K562 (cell line): ENCODE data around the gene TRAPPC2B. TPM values are rescaled to one million over a fixed set of nuclear protein-coding genes. Genes with fewer than 3 reads are reported as not detected.

ENCODE experiments used
- CBX8 ChIP-seq: fragments of 200-600 bp; sonication (generic); IDR thresholded peaks from 2 replicates; pipeline ENCODE4 v1.6.1; 2012; ENCODE audit warnings: borderline replicate concordance, mixed run types, low read depth, mild to moderate bottlenecking, moderate library complexity, mixed read lengths, low read length, control low read depth, inconsistent platforms; ENCODE audit not compliant: poor library complexity, severe bottlenecking; ENCODE audit errors: extremely low read depth
- CC2D1A ChIP-seq: fragments of 450-650 bp; IDR thresholded peaks from 2 replicates; pipeline ENCODE4 v1.6.1; 2017; ENCODE audit warnings: mild to moderate bottlenecking
- ELF2 ChIP-seq: fragments of 250-450 bp; sonication (Bioruptor Pico); IDR thresholded peaks from 2 replicates; pipeline ENCODE4 v1.5.0; 2021; ENCODE audit warnings: mild to moderate bottlenecking
- FOXK1 ChIP-seq: sonication (generic); formaldehyde crosslinking; IDR thresholded peaks from 2 replicates; pipeline ENCODE4 v1.8.0; 2022; ENCODE audit warnings: missing genetic modification reagents, mild to moderate bottlenecking, borderline replicate concordance
- HMG20B ChIP-seq: fragments of 250-450 bp; sonication (Bioruptor Pico); IDR thresholded peaks from 2 replicates; pipeline ENCODE4 v1.5.0; 2021; ENCODE audit warnings: mild to moderate bottlenecking
- HMGN3 ChIP-seq: IDR thresholded peaks from 2 replicates; pipeline ENCODE4 v1.6.1; 2011; ENCODE audit warnings: borderline replicate concordance, low read depth, mild to moderate bottlenecking, mixed read lengths, low read length; ENCODE audit not compliant: insufficient read length; ENCODE audit errors: extremely low read depth
- KDM1A ChIP-seq, 2 experiments: fragments of 450-650 bp; IDR thresholded peaks; 2 replicates each; pipeline ENCODE4 v1.6.1; 2016; ENCODE audit warnings: mild to moderate bottlenecking in 2 of 2
- NFE2L1 ChIP-seq: fragments of 450-650 bp; IDR thresholded peaks from 2 replicates; pipeline ENCODE4 v1.6.1; 2016; ENCODE audit warnings: missing genetic modification characterization, low read depth, mild to moderate bottlenecking, missing compliant biosample characterization, moderate library complexity, borderline replicate concordance
- POU5F1 ChIP-seq: fragments of 150-350 bp; IDR thresholded peaks from 2 replicates; pipeline ENCODE4 v1.6.1; 2014; ENCODE audit warnings: borderline replicate concordance, low read length, low read depth, mild to moderate bottlenecking; ENCODE audit not compliant: partially characterized antibody
- PTBP1 ChIP-seq: fragments of 200-400 bp; formaldehyde crosslinking; IDR thresholded peaks from 2 replicates; pipeline ENCODE4 v1.6.1; 2017; ENCODE audit warnings: low read depth, low read length
- SP2 ChIP-seq: IDR thresholded peaks from 2 replicates; pipeline ENCODE4 v1.6.1; 2011; ENCODE audit warnings: mild to moderate bottlenecking, low read depth, low read length, moderate library complexity; ENCODE audit not compliant: poor library complexity, severe bottlenecking; ENCODE audit errors: extremely low read depth
- STAT5B ChIP-seq: fragments of 250-450 bp; sonication (Bioruptor Pico); IDR thresholded peaks from 2 replicates; pipeline ENCODE4 v1.8.0; 2021; ENCODE audit warnings: mild to moderate bottlenecking, inconsistent platforms
- ZNF124 ChIP-seq: sonication (generic); formaldehyde crosslinking; IDR thresholded peaks from 2 replicates; pipeline ENCODE4 v1.8.1; 2022; ENCODE audit warnings: missing genetic modification reagents
- ZNF586 ChIP-seq: fragments of 450-650 bp; formaldehyde crosslinking; conservative IDR thresholded peaks from 2 replicates; pipeline ENCODE4 v1.4.0; 2020; ENCODE audit warnings: mild to moderate bottlenecking, moderate library complexity
- ZNF76 ChIP-seq: fragments of 250-450 bp; sonication (Bioruptor Pico); IDR thresholded peaks from 2 replicates; pipeline ENCODE4 v1.4.0; 2020; ENCODE audit warnings: mild to moderate bottlenecking, moderate library complexity, borderline replicate concordance
- polyA plus RNA-seq, 8 experiments: library from polyadenylated mRNA; depleted of rRNA in 4 of 8; stranded (reverse) in 5 of 8; unstranded in 3 of 8; fragments of >200 nt; fragmentation: Nextera tagmentation in 2 of 8; fragmentation: Illumina TruSeq in 1 of 8; extraction: Ambion mirVana in 2 of 8; extraction: Trizol in 1 of 8; gene quantifications; 2 replicates each; pipeline versions ENCODE4 v1.2.1 to v1.2.3, GENCODE V29; 2011 to 2014; ENCODE audit warnings: inconsistent platforms in 1 of 8, missing spikeins in 1 of 8
- total RNA-seq, 7 experiments: library from RNA; depleted of rRNA in 6 of 7; stranded (reverse); fragments of >200 nt in 6 of 7; fragmentation: Illumina TruSeq in 2 of 7; extraction: Trizol in 2 of 7; gene quantifications; 2 replicates each; pipeline versions ENCODE4 v1.2.1 to v1.2.3, GENCODE V29; 2011 to 2021; ENCODE audit warnings: low replicate concordance in 1 of 7
- TF ChIP-seq, protein P1 (sequence below): fragments of 200-800 bp; sonication (Bioruptor generic); IDR thresholded peaks from 2 replicates; pipeline ENCODE4 v1.6.1; 2016; ENCODE audit warnings: missing genetic modification characterization, missing compliant biosample characterization
- TF ChIP-seq, protein P2 (sequence below): fragments of 450-650 bp; IDR thresholded peaks from 2 replicates; pipeline ENCODE4 v1.6.1; 2016; ENCODE audit warnings: borderline replicate concordance
- TF ChIP-seq, protein P3 (sequence below): fragments of 250-450 bp; sonication (Bioruptor Pico); IDR thresholded peaks from 2 replicates; pipeline ENCODE4 v1.8.0; 2021; ENCODE audit warnings: moderate library complexity, mild to moderate bottlenecking, inconsistent platforms

Gene TRAPPC2B
- total and polyA plus RNA-seq, 9 of the 15 experiments (the other 6 are each of a cell fraction or from before 2014, with no cell fraction given): 2.2 to 20.4 (median 4.6) TPM

DNA sequence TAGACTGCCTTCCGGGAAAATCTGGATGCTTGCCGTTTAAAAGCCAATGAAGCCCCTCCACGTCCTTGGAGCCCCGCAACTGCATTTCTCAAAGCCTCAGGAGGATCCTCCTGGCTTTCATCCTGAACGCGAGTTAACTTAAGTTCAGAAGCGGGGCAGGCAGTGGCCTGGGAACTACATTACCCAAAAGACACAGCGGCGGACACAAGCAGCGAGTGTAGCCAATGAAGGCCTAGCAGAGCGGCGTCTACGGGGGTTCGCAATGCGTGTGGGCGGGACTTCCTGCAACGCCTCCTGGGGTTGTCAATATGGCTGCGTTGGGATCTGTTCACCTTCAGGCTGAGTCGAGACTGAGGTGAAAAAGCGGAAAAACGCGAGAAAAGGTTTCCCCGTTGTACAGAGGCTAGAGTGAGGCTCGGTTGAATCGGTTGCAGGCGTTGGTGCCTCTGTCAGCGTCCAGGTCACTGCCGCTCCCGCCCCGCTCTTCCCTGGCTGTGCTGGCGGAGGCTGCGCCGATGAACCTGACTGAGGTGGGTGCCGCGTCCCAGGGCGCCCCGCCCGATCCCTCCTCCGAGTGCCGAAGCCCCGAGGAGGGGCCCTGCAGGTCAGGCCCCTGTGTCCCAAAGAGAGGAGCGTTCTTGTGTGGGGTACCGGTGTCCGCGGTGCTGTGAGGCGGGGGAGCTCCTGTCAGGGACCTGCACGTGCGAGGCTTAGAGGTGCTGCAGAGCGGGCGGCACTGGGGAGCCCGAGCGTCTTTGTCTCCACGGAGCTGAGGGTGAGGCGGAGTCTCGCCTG lies 47.7 kb downstream of the TRAPPC2B start, which contains the start of gene ZNF17 (continued):
- TF ChIP-seq SP2 (peak; percentile 73), CC2D1A (no peak), CBX8 (no peak), ELF2 (CRISPR knock-in tag) (no peak), HMGN3 (no peak), ZNF586 (CRISPR knock-in tag) (no peak), FOXK1 (CRISPR knock-in tag) (0 out of 2 replicates have a peak, but pooled peaks have one; percentile 24), NFE2L1 (tag) (no peak), POU5F1 (no peak), STAT5B (CRISPR knock-in tag) (no peak), HMG20B (no peak), PTBP1 (no peak), ZNF76 (CRISPR knock-in tag) (no peak), ZNF124 (no peak), KDM1A (IDR thresholded peaks at IDR 0.05) (no peak)
- TF ChIP-seq, protein P1, sequence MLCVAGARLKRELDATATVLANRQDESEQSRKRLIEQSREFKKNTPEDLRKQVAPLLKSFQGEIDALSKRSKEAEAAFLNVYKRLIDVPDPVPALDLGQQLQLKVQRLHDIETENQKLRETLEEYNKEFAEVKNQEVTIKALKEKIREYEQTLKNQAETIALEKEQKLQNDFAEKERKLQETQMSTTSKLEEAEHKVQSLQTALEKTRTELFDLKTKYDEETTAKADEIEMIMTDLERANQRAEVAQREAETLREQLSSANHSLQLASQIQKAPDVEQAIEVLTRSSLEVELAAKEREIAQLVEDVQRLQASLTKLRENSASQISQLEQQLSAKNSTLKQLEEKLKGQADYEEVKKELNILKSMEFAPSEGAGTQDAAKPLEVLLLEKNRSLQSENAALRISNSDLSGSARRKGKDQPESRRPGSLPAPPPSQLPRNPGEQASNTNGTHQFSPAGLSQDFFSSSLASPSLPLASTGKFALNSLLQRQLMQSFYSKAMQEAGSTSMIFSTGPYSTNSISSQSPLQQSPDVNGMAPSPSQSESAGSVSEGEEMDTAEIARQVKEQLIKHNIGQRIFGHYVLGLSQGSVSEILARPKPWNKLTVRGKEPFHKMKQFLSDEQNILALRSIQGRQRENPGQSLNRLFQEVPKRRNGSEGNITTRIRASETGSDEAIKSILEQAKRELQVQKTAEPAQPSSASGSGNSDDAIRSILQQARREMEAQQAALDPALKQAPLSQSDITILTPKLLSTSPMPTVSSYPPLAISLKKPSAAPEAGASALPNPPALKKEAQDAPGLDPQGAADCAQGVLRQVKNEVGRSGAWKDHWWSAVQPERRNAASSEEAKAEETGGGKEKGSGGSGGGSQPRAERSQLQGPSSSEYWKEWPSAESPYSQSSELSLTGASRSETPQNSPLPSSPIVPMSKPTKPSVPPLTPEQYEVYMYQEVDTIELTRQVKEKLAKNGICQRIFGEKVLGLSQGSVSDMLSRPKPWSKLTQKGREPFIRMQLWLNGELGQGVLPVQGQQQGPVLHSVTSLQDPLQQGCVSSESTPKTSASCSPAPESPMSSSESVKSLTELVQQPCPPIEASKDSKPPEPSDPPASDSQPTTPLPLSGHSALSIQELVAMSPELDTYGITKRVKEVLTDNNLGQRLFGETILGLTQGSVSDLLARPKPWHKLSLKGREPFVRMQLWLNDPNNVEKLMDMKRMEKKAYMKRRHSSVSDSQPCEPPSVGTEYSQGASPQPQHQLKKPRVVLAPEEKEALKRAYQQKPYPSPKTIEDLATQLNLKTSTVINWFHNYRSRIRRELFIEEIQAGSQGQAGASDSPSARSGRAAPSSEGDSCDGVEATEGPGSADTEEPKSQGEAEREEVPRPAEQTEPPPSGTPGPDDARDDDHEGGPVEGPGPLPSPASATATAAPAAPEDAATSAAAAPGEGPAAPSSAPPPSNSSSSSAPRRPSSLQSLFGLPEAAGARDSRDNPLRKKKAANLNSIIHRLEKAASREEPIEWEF (CRISPR knock-in tag): no peak
- TF ChIP-seq, protein P2, sequence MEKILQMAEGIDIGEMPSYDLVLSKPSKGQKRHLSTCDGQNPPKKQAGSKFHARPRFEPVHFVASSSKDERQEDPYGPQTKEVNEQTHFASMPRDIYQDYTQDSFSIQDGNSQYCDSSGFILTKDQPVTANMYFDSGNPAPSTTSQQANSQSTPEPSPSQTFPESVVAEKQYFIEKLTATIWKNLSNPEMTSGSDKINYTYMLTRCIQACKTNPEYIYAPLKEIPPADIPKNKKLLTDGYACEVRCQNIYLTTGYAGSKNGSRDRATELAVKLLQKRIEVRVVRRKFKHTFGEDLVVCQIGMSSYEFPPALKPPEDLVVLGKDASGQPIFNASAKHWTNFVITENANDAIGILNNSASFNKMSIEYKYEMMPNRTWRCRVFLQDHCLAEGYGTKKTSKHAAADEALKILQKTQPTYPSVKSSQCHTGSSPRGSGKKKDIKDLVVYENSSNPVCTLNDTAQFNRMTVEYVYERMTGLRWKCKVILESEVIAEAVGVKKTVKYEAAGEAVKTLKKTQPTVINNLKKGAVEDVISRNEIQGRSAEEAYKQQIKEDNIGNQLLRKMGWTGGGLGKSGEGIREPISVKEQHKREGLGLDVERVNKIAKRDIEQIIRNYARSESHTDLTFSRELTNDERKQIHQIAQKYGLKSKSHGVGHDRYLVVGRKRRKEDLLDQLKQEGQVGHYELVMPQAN: peak; percentile 88
- TF ChIP-seq, protein P3, sequence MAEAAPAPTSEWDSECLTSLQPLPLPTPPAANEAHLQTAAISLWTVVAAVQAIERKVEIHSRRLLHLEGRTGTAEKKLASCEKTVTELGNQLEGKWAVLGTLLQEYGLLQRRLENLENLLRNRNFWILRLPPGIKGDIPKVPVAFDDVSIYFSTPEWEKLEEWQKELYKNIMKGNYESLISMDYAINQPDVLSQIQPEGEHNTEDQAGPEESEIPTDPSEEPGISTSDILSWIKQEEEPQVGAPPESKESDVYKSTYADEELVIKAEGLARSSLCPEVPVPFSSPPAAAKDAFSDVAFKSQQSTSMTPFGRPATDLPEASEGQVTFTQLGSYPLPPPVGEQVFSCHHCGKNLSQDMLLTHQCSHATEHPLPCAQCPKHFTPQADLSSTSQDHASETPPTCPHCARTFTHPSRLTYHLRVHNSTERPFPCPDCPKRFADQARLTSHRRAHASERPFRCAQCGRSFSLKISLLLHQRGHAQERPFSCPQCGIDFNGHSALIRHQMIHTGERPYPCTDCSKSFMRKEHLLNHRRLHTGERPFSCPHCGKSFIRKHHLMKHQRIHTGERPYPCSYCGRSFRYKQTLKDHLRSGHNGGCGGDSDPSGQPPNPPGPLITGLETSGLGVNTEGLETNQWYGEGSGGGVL (CRISPR knock-in tag): no peak
